Natural killer cell (primary cell): ENCODE measurements around the gene COPS9. TPM values are rescaled to one million over a fixed set of nuclear protein-coding genes. Genes with fewer than 3 reads are reported as not detected.

Source experiments
- ATAC-seq, 3 donors: fragments of 150-1000 bp in 2 of 3; fragments of 200-7000 bp in 1 of 3; cut with Tn5 transposase; 1 replicate in 1 of 3; 2 replicates in 2 of 3; pipeline ENCODE4 v1.10.0; 2021; ENCODE audit warnings: mild to moderate bottlenecking in 2 of 3, moderate library complexity in 2 of 3
- DNase-seq, 2 donors: peaks; one replicate each; pipeline versions ENCODE4 v3.0.0 to v3.0.0-alpha.2; 2013 to 2021; ENCODE audit warnings: mixed read lengths in 1 of 2
- H3K27ac ChIP-seq: one replicate; pipeline ENCODE4 v1.5.1; 2013; ENCODE audit warnings: mild to moderate bottlenecking, low read length
- H3K27me3 ChIP-seq: one replicate; pipeline ENCODE4 v1.6.1; 2013; ENCODE audit warnings: low read length; ENCODE audit not compliant: control insufficient read depth, insufficient read depth
- H3K36me3 ChIP-seq: one replicate; pipeline ENCODE4 v1.6.1; 2013; ENCODE audit warnings: low read length; ENCODE audit not compliant: control insufficient read depth, insufficient read depth
- H3K4me1 ChIP-seq: one replicate; pipeline ENCODE4 v1.6.1; 2013; ENCODE audit warnings: low read length; ENCODE audit not compliant: control insufficient read depth, insufficient read depth
- H3K4me3 ChIP-seq: one replicate; pipeline ENCODE4 v1.5.1; 2013; ENCODE audit warnings: low read length
- H3K9me3 ChIP-seq: one replicate; pipeline ENCODE4 v1.6.1; 2013; ENCODE audit warnings: low read length; ENCODE audit not compliant: control insufficient read depth, insufficient read depth
- H3K27ac Mint-ChIP-seq, 2 donors: one replicate each; pipeline ENCODE4 v1.8.0; 2022; ENCODE audit warnings: mild to moderate bottlenecking in 2 of 2, mixed read lengths in 2 of 2, moderate library complexity in 1 of 2
- H3K27me3 Mint-ChIP-seq, 2 donors: one replicate each; pipeline ENCODE4 v1.8.0; 2022; ENCODE audit warnings: low read depth in 2 of 2, mixed read lengths in 2 of 2
- H3K36me3 Mint-ChIP-seq: one replicate; pipeline ENCODE4 v1.8.0; 2022; ENCODE audit warnings: mixed read lengths
- H3K4me1 Mint-ChIP-seq, 2 donors: one replicate each; pipeline ENCODE4 v1.8.0; 2022; ENCODE audit warnings: mixed read lengths in 2 of 2
- H3K4me3 Mint-ChIP-seq: one replicate; pipeline ENCODE4 v1.8.0; 2022; ENCODE audit warnings: mild to moderate bottlenecking, moderate library complexity, mixed read lengths
- H3K9me3 Mint-ChIP-seq, 2 donors: one replicate each; pipeline ENCODE4 v1.8.0; 2022; ENCODE audit warnings: mixed read lengths in 2 of 2
- WGBS: methylation state at CpG from one replicate; pipeline ENCODE4 v1.1.7; 2013; ENCODE audit warnings: missing lambda C conversion rate; ENCODE audit not compliant: insufficient coverage; 5-methylcytosine and 5-hydroxymethylcytosine counted together
- intact Hi-C: fragments of 100-400 bp; cut with micrococcal nuclease; formaldehyde crosslinking; loops from one replicate; pipeline ENCODE4 v1.14.2; 2022
- total RNA-seq, 4 donors: library from RNA; stranded (reverse); fragments of 120-200 nt in 1 of 4; gene quantifications; one replicate each; pipeline versions ENCODE4 v1.2.3 to v1.2.4, GENCODE V29; 2013 to 2022
- TF ChIP-seq, protein P1 (sequence below): fragments of 200-600 bp; IDR thresholded peaks from one replicate; pipeline ENCODE4 v1.8.0; 2022; ENCODE audit warnings: antibody characterized with exemption

The COPS9 gene
- total RNA-seq, 3 donors from 2014 or later (not counting 1 experiment from before 2014, with no cell fraction given): 51.5 to 76.5 (median 53.5) TPM

DNA sequence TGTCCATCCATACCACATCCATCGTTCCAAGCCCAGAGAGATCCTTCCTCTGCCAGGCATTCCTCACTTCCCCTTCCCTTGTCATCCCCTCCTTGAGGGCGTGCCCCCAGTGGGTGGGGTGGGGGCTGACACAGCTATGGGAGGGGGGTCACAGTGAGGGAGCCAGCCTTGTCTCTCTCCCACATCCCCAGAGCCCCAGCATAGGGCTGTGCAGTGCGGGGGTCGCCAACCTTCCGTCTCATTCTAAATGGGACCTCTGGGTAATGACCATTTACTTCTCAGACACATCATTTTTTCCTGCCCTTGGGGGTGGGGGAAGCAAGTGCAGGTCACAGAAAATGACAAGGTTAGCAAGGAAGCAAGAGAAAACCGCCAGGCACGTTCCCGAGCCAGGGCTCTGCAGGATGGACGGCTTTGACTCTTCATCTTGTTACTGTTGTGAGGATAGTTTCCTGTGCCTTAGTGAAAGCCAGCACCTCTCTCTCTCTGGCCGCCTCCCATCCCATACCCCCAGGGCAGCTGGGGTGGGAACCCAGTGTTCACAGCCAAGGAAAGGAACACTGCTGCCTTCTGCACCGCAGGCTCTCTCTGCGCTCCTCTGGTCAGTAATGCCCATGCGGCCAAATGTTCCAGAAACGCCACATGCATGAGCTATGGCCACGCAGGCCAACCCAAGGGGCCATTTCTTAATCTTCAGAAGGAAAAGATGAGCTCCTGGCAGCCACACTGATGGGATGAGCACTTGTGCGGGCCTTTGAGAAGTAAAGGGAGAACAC, 27.0 kb upstream of the COPS9 start:
- Histone ChIP-seq H3K36me3 (no peaks in the 10 kb centered on the region), H3K4me3 (no peak overlapping the region), H3K27ac (no peak overlapping the region), H3K27me3 (no peaks in the 10 kb centered on the region), H3K9me3 (no peaks in the 10 kb centered on the region), H3K4me1 (no peaks in the 10 kb centered on the region)
- TF ChIP-seq, protein P1, sequence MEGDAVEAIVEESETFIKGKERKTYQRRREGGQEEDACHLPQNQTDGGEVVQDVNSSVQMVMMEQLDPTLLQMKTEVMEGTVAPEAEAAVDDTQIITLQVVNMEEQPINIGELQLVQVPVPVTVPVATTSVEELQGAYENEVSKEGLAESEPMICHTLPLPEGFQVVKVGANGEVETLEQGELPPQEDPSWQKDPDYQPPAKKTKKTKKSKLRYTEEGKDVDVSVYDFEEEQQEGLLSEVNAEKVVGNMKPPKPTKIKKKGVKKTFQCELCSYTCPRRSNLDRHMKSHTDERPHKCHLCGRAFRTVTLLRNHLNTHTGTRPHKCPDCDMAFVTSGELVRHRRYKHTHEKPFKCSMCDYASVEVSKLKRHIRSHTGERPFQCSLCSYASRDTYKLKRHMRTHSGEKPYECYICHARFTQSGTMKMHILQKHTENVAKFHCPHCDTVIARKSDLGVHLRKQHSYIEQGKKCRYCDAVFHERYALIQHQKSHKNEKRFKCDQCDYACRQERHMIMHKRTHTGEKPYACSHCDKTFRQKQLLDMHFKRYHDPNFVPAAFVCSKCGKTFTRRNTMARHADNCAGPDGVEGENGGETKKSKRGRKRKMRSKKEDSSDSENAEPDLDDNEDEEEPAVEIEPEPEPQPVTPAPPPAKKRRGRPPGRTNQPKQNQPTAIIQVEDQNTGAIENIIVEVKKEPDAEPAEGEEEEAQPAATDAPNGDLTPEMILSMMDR: no peak
- intact Hi-C loops: no loop called here
- Mint-ChIP-seq H3K36me3 (no peaks in the 10 kb centered on the region), H3K9me3 (no peaks in the 10 kb centered on the region), H3K4me3 (no peak overlapping the region), H3K27me3 (peaks cover 0 to 4% of the 10 kb centered on the region in 2 donors), H3K4me1 (no peaks in the 10 kb centered on the region), H3K27ac (no peak overlapping the region)
- 87% methylated on average over 13 of the region's 16 CpGs for WGBS
- DNase-seq (no peak), ATAC-seq (no peak)

DNA sequence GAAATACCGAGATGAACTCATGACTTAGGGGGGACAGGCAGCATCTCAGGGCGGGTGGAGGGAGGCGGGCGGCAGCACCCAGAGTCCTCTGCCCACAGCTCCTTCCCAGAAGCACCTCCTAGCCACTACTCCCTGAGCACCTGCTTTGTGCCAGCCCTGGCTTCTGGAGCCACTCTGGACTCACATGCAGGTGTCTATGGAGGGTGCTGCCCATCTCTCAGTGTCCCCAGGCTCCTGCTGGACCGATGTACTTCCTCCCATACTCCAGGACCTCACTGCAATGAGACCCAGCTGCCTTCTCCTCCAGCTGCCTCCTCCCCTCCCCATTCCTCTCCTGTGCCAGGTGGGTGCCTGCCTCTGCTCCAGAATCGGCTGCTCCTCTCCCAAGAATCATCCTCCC, 26.4 kb upstream of the COPS9 start:
- Histone ChIP-seq H3K9me3 (no peaks in the 10 kb centered on the region), H3K27ac (no peak overlapping the region), H3K36me3 (no peaks in the 10 kb centered on the region), H3K4me3 (no peak overlapping the region), H3K4me1 (no peaks in the 10 kb centered on the region), H3K27me3 (no peaks in the 10 kb centered on the region)
- WGBS: 87% methylated on average over 6 of the region's 6 CpGs
- Mint-ChIP-seq H3K27me3 (peaks cover 0 to 4% of the 10 kb centered on the region in 2 donors), H3K4me3 (no peak overlapping the region), H3K9me3 (no peaks in the 10 kb centered on the region), H3K4me1 (no peaks in the 10 kb centered on the region), H3K27ac (no peak overlapping the region), H3K36me3 (no peaks in the 10 kb centered on the region)
- no peak for ATAC-seq
- DNase-seq: no peak
- TF ChIP-seq, protein P1: no peak
- intact Hi-C loops: no loop called here

DNA sequence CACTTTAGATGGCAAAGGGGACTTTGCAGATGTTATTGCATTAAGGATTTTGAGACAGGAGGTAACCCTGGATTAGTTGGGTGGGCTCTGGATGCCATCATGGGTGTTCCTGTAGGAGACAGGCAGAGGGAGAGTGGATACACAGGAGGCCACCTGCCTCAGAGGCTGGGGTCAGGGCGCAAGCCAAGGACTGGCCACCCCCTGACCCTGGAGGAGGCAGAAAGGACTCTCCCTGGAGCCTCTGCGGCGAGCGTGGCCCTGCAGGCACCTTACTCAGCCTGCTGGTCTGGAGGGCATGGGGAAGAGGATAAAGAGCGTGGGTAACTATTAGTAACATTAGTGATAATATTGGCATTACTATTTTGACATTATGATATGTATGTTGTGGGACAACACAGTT, 25.9 kb upstream of the COPS9 start:
- intact Hi-C loops: no loop called here
- no peaks in the 10 kb centered on the region for H3K9me3 Mint-ChIP-seq
- Histone ChIP-seq H3K4me1 (no peaks in the 10 kb centered on the region), H3K27me3 (no peaks in the 10 kb centered on the region), H3K9me3 (no peaks in the 10 kb centered on the region), H3K4me3 (no peak overlapping the region), H3K36me3 (no peaks in the 10 kb centered on the region), H3K27ac (no peak overlapping the region)
- no peaks in the 10 kb centered on the region for H3K4me1 Mint-ChIP-seq
- TF ChIP-seq, protein P1: no peak
- WGBS: 72% methylated on average over 5 of the region's 5 CpGs
- no peaks in the 10 kb centered on the region for H3K36me3 Mint-ChIP-seq
- H3K4me3 Mint-ChIP-seq: no peak overlapping the region
- no peak for DNase-seq
- no peak overlapping the region for H3K27ac Mint-ChIP-seq
- peaks cover 0 to 4% of the 10 kb centered on the region in 2 donors for H3K27me3 Mint-ChIP-seq
- ATAC-seq: no peak
